Left lung (tissue), 10 donors: ENCODE data around the gene MECR. TPM values are rescaled to one million over a fixed set of nuclear protein-coding genes. Genes with fewer than 3 reads are reported as not detected.

Experiments used
- ATAC-seq: fragments of 200-7000 bp; cut with Tn5 transposase; one replicate; pipeline ENCODE4 v1.9.1; 2020; ENCODE audit warnings: moderate library complexity
- DNase-seq, 4 donors: peaks; one replicate each; pipeline ENCODE4 v3.0.0-alpha.2; 2013 to 2020
- H3K27ac ChIP-seq, 2 donors: fragments of 200-600 bp; sonication (generic) in 1 of 2; one replicate each; pipeline versions ENCODE4 v1.5.0 to v1.8.0; 2020 to 2021
- H3K27me3 ChIP-seq, 2 donors: fragments of 200-600 bp; sonication (generic) in 1 of 2; one replicate each; pipeline versions ENCODE4 v1.5.0 to v1.8.0; 2020 to 2021
- H3K36me3 ChIP-seq, 2 donors: fragments of 200-600 bp; sonication (generic) in 1 of 2; one replicate each; pipeline versions ENCODE4 v1.5.0 to v1.8.0; 2020 to 2021
- H3K4me1 ChIP-seq, 2 donors: fragments of 200-600 bp; one replicate each; pipeline ENCODE4 v1.8.0; 2021
- H3K4me3 ChIP-seq, 2 donors: fragments of 200-600 bp; sonication (generic) in 1 of 2; one replicate each; pipeline versions ENCODE4 v1.5.0 to v1.8.0; 2020 to 2021; ENCODE audit warnings: mild to moderate bottlenecking in 1 of 2
- H3K9me3 ChIP-seq, 2 donors: fragments of 200-600 bp; sonication (generic) in 1 of 2; one replicate each; pipeline versions ENCODE4 v1.5.0 to v1.8.0; 2020 to 2021
- CTCF ChIP-seq, 2 donors: fragments of 200-600 bp; sonication (generic) in 1 of 2; IDR thresholded peaks; one replicate each; pipeline versions ENCODE4 v1.5.0 to v1.8.0; 2021; ENCODE audit warnings: antibody characterized with exemption in 2 of 2
- intact Hi-C, 2 donors: fragments of 100-400 bp; cut with DNase I; formaldehyde crosslinking; loops; one replicate each; pipeline versions ENCODE4 v1.11.2 to v1.14.2; 2022
- polyA plus RNA-seq, 6 donors: library from polyadenylated mRNA; unstranded; fragments of 120-200 nt; gene quantifications; one replicate each; pipeline ENCODE4 v1.2.1, GENCODE V29; 2013; ENCODE audit not compliant: insufficient read length in 6 of 6
- total RNA-seq, 2 donors: library from RNA; stranded (reverse); fragmentation: NEBNext Ultra II Directional; extraction: Animal tissue kit (Norgen Biotek cat#: 25700); gene quantifications; one replicate each; pipeline ENCODE4 v1.2.1, GENCODE V29; 2021
- donor health status: DM: no; HTN: yes; CAD: no.
- donor health status: DM: no; HTN: no; CAD: no.

Gene MECR
- total and polyA plus RNA-seq, 8 donors, result 19.2 to 40.2 (median 30.3) TPM

GRCh38 chr1:29202584-29203340 is 28.0 kb downstream of the MECR start:
- Histone ChIP-seq H3K27ac (peak overlapping the region; percentile 71 to 87), H3K27me3 (no peaks in the 10 kb centered on the region), H3K4me1 (peaks cover 0 to 17% of the 10 kb centered on the region in 2 donors), H3K9me3 (no peaks in the 10 kb centered on the region), H3K36me3 (peaks cover 0 to 51% of the 10 kb centered on the region in 2 donors), H3K4me3 (no peak overlapping the region)
- intact Hi-C loops, result loop anchor here in 1 of 2 donors (10.0 kb wide), 1 partner anchor 318 kb away; no protein-coding TSS in a partner anchor
- ATAC-seq (peak; percentile 94), DNase-seq (peak; percentile 93 to 98 (median 95))
- peak; percentile 91 to 99 for TF ChIP-seq CTCF (IDR thresholded peaks at IDR 0.05)

GRCh38 chr1:29202053-29202452 is 28.7 kb downstream of the MECR start:
- intact Hi-C loops, result loop anchor here in 1 of 2 donors (10.0 kb wide), 1 partner anchor 317 kb away; no protein-coding TSS in a partner anchor
- Histone ChIP-seq H3K36me3 (peaks cover 0 to 51% of the 10 kb centered on the region in 2 donors), H3K27ac (peak overlapping the region; percentile 71 to 87), H3K4me3 (no peak overlapping the region), H3K4me1 (peaks cover 0 to 17% of the 10 kb centered on the region in 2 donors), H3K9me3 (no peaks in the 10 kb centered on the region), H3K27me3 (no peaks in the 10 kb centered on the region)
- TF ChIP-seq CTCF (IDR thresholded peaks at IDR 0.05), result no peak
- ATAC-seq (peak; percentile 68), DNase-seq (peak in 2 of 4 donors; percentile 32 to 57)

GRCh38 chr1:29201595-29202051 is 29.1 kb downstream of the MECR start:
- TF ChIP-seq CTCF (IDR thresholded peaks at IDR 0.05), result no peak
- Histone ChIP-seq H3K27ac (peak overlapping the region; percentile 71 to 87), H3K4me3 (no peak overlapping the region), H3K4me1 (peaks cover 0 to 17% of the 10 kb centered on the region in 2 donors), H3K36me3 (peaks cover 0 to 48% of the 10 kb centered on the region in 2 donors), H3K9me3 (no peaks in the 10 kb centered on the region), H3K27me3 (no peaks in the 10 kb centered on the region)
- ATAC-seq, result no peak
- no peak for DNase-seq
- intact Hi-C loops, result loop anchor here in 1 of 2 donors (10.0 kb wide), 1 partner anchor 317 kb away; no protein-coding TSS in a partner anchor

- intact Hi-C loops, result loop anchor here in 1 of 2 donors (10.0 kb wide), 1 partner anchor 316 kb away; no protein-coding TSS in a partner anchor
- no peak for TF ChIP-seq CTCF (IDR thresholded peaks at IDR 0.05)
- Histone ChIP-seq H3K27ac (peak overlapping the region; percentile 71 to 87), H3K36me3 (peaks cover 0 to 44% of the 10 kb centered on the region in 2 donors), H3K4me3 (no peak overlapping the region), H3K27me3 (no peaks in the 10 kb centered on the region), H3K9me3 (no peaks in the 10 kb centered on the region), H3K4me1 (peaks cover 0 to 17% of the 10 kb centered on the region in 2 donors)
- DNase-seq (no peak), ATAC-seq (no peak)
Observed at GRCh38 chr1:29200906-29201594, 29.7 kb downstream of the MECR start.

- Histone ChIP-seq H3K36me3 (peaks cover 0 to 45% of the 10 kb centered on the region in 2 donors), H3K27ac (no peak overlapping the region), H3K4me3 (no peak overlapping the region), H3K9me3 (no peaks in the 10 kb centered on the region), H3K4me1 (peaks cover 0 to 17% of the 10 kb centered on the region in 2 donors), H3K27me3 (no peaks in the 10 kb centered on the region)
- TF ChIP-seq CTCF (IDR thresholded peaks at IDR 0.05), result no peak
- intact Hi-C loops, result no loop called here
- ATAC-seq, result no peak
- no peak for DNase-seq
Observed at GRCh38 chr1:29197993-29198392, 32.7 kb downstream of the MECR start.
